ENCODE measurements around the gene LMAN1L. TPM values are rescaled to one million over a fixed set of nuclear protein-coding genes. Genes with fewer than 3 reads are reported as not detected.
A peak's percentile ranks its signal among the peaks of the same experiment; 100 is the strongest.

The LMAN1L gene
- total RNA-seq, 1 experiment from 2014 or later, result not detected

DNA sequence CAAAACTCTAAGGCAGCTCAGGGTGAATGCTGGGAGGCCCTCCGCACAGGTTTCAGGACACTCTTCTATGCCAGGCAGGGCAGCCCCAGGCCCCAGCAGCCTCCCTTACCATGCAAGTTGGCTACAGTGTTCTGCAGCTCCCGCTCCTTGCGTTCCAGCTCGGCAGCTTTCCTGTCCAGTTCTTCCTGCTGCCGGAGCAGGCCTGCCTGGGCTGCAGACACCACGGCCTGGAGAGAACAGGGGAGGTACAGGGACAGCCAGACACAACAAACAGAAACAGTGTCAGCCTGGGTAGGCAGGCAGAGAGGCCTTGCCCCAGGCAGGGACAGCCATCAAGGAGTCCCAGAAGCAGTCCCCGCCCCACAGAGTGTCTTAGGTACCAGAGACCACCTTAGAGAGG is 39.3 kb downstream of the LMAN1L start:
- H3K9me3 ChIP-seq, result no peaks in the 10 kb centered on the region
- no peak for DNase-seq
- no peak overlapping the region for H3K4me3 ChIP-seq
- H3K36me3 ChIP-seq, result peaks cover 58% of the 10 kb centered on the region
- no peaks in the 10 kb centered on the region for H3K27me3 ChIP-seq

DNA sequence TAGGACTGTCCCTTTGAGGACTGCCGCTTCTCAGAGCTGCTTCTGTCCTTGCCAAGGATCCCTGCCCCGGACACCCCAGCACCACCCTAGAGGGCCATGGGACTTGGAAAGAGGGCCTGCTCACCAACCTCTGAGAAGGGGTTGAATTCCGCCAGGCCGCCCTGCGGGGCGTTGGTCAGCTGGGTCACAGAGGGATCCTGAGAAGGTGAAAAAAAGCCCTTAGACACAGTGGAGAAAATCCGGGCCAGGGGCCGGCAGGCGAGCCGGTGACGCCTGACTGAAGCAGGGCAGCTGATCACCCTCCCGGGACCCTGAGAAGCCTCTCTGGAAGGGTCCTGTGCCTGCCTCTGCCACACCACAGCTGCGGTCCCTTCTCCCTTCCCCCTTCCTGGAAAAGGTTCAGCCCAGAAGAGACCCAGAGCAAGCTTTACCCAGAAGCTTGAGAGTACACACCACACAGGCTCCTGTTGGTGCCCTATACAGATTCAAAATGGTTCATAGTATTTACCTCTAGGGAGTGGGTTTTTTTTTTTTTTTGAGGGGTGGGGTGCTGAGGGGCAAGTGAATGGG is 41.9 kb downstream of the LMAN1L start:
- Histone ChIP-seq H3K4me3 (no peak overlapping the region), H3K36me3 (peaks cover 40% of the 10 kb centered on the region), H3K9me3 (no peaks in the 10 kb centered on the region), H3K27me3 (no peaks in the 10 kb centered on the region)
- DNase-seq, result no peak

DNA sequence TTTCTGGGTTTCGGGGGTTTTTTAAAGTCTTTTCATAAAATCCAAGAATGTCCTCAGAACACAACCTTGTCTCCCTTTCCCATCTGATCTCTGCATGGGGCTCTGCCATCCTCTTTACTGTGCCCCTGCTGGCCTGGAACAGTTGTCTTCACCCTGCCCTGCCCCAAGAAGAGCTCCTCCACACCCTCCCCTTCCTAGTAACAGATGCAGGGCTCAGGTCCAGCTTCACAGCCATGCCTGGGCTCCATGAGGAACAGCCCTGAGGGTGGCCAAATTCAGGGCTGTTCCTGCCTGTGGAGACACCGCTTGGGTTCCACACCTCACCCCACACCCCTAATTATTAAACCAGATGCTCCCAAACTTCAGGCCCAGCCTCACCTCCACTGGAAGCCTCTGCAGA is 43.2 kb downstream of the LMAN1L start:
- Histone ChIP-seq H3K27me3 (no peaks in the 10 kb centered on the region), H3K4me3 (no peak overlapping the region), H3K36me3 (peaks cover 27% of the 10 kb centered on the region), H3K9me3 (no peaks in the 10 kb centered on the region)
- DNase-seq, result no peak

DNA sequence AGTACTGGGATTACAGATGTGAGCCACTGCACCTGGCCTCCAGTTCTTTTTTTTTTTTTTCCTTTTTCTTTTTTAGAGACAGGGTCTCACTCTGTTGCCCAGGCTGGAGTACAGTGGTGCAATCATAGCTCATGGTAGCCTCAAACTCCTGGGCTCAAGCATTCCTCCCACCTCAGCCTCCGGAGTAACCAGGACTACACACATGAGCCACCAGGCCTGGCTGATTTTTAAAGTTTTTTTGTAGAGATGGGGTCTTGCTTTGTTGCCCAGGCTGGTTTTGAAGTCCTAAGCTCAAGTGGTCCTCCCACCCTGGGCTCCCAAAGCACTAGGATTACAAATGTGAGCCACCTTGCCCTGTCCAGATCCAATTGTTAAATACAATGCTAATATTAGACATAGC is 43.9 kb downstream of the LMAN1L start:
- H3K36me3 ChIP-seq, result peaks cover 20% of the 10 kb centered on the region
- H3K27me3 ChIP-seq, result no peaks in the 10 kb centered on the region
- H3K9me3 ChIP-seq, result no peaks in the 10 kb centered on the region
- no peak for DNase-seq
- H3K4me3 ChIP-seq, result no peak overlapping the region

DNA sequence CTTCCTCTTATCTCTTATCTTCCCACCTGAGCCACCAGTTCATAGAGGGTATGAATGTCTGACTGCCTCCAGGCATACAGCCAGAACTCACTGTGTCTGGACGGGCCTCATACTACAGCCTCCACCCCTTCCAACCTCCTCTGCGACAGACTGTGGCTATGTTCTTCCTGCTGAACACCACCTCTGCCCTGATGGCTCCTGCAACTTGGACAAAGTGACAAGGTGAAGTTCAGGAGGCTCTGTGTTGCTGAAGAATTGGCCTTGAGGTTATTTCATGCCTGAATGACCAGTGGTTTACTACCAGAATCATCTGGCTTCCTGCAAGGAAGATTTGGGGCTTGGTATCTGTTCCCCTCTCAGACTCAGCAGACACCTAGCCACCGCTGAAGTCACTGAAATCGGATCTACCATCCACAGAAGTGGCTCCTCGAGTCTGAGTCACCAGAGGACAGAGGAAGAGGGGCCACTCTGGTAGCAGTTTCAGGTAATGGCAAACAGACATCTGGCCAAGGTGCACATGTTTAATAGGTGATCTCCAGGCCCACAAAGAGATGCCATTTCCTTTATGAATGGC is 44.5 kb downstream of the LMAN1L start:
- H3K9me3 ChIP-seq, result no peaks in the 10 kb centered on the region
- H3K27me3 ChIP-seq, result no peaks in the 10 kb centered on the region
- peaks cover 15% of the 10 kb centered on the region for H3K36me3 ChIP-seq
- no peak for DNase-seq
- H3K4me3 ChIP-seq, result no peak overlapping the region

DNA sequence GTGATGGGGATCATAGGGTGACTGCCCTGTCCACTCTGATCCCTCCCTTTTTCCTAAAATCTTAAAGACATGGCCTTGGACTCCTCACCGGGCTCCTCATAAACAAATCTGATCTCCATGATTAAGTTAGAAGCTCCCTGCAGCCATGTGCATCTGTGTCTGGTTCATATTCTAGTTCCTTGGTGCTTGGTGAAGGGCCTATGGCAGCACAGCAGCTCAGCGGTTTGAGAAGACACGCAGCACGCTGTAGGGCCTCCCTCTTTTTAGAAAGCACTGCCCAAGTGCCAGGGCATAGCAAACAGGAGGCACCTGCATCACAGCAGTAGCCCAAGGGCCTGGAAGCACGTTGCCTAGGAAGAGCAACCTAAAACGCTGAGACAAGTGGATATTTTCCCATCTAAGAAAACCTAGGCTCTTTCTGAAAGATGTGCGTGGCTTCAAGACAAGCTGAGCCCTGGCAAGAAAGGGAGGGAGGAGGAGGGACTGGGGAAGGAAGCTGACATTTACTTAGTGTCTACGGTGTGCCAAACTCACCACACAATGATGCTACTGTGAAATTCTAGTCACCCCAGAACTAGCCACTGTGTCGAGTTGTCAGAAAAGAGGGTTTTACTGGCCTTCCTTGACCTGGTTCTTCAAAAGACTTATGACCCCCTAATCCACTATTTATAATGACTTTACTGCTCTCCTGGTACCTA is 45.2 kb downstream of the LMAN1L start:
- H3K36me3 ChIP-seq, result peaks cover 13% of the 10 kb centered on the region
- no peak for DNase-seq
- no peak overlapping the region for H3K4me3 ChIP-seq
- no peaks in the 10 kb centered on the region for H3K27me3 ChIP-seq
- no peaks in the 10 kb centered on the region for H3K9me3 ChIP-seq

DNA sequence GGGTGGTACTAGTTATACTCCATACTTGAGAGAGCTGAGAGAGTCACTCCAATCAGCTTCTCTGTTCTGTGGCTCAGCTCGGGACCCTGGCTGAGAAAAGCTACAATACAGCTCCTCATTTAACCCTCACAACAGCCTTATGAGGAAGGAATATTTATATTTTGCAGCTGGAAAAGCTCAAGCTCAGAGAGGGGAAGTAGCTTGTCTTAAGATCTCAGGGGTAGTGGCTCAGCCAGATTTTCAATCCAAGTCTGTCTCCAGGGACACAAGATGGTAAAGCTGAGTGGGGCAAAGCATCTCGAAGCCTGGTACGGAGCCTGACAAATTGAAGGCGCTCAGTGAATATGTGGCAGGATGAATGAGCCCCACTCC is 45.7 kb downstream of the LMAN1L start:
- Histone ChIP-seq H3K4me3 (no peak overlapping the region), H3K9me3 (no peaks in the 10 kb centered on the region), H3K36me3 (peaks cover 7% of the 10 kb centered on the region), H3K27me3 (no peaks in the 10 kb centered on the region)
- DNase-seq, result no peak

DNA sequence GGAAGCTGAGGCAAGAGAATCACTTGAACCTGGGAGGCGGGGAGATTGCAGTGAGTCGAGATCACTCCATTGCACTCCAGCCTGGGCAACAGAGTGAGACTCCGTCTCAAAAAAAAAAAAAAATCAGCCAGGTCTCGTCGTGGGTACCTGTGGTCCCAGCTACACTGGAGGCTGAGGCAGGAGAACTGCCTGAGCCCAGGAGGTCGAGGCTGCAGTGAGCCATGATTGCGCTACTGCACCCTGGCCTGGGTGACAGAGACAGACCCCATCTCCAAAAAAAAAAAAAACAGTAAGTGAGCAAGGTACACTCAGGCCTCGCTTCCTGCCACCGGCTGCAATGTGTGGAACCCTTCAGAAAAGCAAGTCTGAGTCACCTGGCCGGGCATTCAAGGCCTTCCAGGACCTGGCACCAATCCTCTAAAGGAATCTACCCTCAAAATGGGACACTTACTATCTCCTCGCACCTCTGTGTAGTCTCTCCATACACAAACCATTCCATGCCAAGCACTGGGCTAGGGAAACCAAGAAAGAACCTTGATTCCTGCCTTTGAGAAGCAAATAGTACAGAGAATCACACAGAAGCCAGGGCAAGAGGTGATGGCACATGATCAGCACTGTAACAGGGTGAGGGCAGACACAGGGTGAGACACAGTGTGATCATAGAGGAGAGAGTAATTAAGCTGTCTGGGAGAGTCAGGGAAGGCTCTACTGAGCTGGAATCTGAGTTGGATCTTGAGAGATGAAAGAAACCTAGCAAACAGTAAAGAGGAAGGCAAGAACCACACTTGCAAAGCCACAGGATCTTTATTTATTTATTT is 50.8 kb downstream of the LMAN1L start:
- peak; percentile 70 for DNase-seq
- peaks cover 12% of the 10 kb centered on the region for H3K36me3 ChIP-seq
- no peaks in the 10 kb centered on the region for H3K27me3 ChIP-seq
- H3K9me3 ChIP-seq, result no peaks in the 10 kb centered on the region
- H3K4me3 ChIP-seq, result no peak overlapping the region

DNA sequence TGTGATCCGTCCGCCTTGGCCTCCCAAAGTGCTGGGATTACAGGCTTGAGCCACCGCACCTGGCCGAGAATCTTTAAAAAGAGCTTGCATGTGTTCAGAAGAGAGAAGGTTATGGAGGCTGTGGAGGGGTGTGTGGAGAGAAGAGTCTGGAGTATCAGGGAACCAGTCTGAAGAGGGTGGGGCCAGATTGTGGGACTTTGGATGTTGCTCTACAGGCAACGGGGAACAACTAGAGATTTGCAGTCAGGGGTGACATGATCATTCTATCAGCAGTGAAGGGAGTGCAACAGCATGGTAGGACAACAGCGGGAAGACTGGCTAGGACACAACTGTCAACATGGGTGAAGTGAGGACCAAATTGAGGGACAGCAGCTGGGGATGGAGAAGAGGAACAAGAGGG is 51.7 kb downstream of the LMAN1L start:
- no peaks in the 10 kb centered on the region for H3K27me3 ChIP-seq
- peaks cover 15% of the 10 kb centered on the region for H3K36me3 ChIP-seq

DNA sequence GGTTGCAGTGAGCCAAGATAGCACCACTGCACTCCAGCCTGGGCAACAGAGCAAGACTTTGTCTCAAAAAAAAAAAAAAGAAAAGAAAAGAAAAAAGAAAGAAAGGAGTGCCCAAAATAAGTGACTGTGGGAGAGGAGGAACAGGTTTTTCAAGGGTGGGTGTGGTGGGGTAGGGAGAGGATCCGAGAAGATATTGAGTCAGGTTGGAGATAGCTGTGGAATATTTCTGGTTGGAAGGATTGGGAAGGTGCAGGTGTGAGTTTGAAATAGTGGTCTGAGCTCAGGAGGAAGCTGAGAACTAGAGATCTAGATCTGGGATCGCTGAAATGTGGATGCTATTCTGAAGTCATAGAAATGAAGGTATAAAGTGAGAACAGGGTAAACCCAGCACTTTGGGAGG is 52.7 kb downstream of the LMAN1L start:
- DNase-seq, result no peak
- peaks cover 15% of the 10 kb centered on the region for H3K36me3 ChIP-seq
- no peaks in the 10 kb centered on the region for H3K27me3 ChIP-seq
- no peak overlapping the region for H3K4me3 ChIP-seq
- H3K9me3 ChIP-seq, result no peaks in the 10 kb centered on the region

More for the DNA sequence above, 51.7 kb downstream of the LMAN1L start:
- no peak for DNase-seq
- Histone ChIP-seq H3K9me3 (no peaks in the 10 kb centered on the region), H3K4me3 (no peak overlapping the region)

DNA sequence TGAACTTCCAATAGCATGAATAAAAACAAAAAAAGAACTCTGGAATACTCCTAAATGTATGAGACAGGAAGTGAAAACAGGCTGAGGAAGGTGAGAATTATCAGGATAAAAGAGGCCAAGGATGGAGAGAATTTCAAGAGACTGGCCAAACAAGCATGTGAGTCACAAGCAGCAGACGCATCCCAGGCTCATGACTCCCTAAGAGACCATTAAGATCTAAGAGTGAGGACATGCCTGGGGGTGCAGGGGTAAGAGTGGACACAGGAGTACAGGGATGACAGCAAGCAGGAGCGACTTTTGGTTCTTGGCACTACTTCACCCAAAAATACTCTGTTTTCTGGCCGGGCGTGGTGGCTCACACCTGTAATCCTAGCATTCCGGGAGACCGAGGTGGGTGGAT is 53.5 kb downstream of the LMAN1L start:
- DNase-seq, result peak; percentile 58
- Histone ChIP-seq H3K36me3 (peaks cover 15% of the 10 kb centered on the region), H3K27me3 (no peaks in the 10 kb centered on the region)

DNA sequence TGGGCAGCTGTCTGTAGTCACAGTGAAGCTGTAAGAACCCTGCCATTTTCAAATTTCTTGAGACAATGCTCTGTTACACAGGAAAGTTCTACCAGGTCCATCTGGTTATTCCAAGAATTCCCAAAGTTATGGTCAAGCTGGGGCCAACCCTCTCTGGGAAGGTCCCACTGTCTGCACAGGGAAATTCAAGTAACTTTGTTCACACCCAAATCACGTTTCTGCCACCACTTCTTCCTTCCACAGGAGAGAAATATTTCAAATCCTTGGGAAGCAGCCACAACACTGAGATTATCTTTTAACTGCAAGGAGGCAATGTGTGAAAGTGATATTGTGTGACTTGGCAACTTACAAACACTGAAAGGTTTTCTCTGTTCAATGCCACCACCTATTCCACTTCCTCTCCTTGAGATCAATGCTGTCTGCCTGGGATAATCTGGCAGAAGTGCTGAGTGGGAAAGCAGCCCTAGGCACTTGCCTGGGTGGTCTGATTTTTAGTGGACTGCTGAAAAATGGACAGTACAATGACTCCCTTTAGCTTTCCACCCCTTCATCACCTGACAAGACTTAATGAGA is 54.9 kb downstream of the LMAN1L start:
- Histone ChIP-seq H3K27me3 (no peaks in the 10 kb centered on the region), H3K36me3 (peaks cover 22% of the 10 kb centered on the region), H3K9me3 (no peaks in the 10 kb centered on the region), H3K4me3 (no peak overlapping the region)
- no peak for DNase-seq

More for the DNA sequence above, 53.5 kb downstream of the LMAN1L start:
- Histone ChIP-seq H3K4me3 (no peak overlapping the region), H3K9me3 (no peaks in the 10 kb centered on the region)

GRCh38 chr15:74868059-74868458 is 55.4 kb downstream of the LMAN1L start:
- no peak for DNase-seq
- H3K4me3 ChIP-seq, result no peak overlapping the region
- peaks cover 24% of the 10 kb centered on the region for H3K36me3 ChIP-seq
- H3K9me3 ChIP-seq, result no peaks in the 10 kb centered on the region
- H3K27me3 ChIP-seq, result no peaks in the 10 kb centered on the region

GRCh38 chr15:74869372-74869725 is 56.7 kb downstream of the LMAN1L start:
- peaks cover 21% of the 10 kb centered on the region for H3K36me3 ChIP-seq
- H3K4me3 ChIP-seq, result no peak overlapping the region
- no peak for DNase-seq
- no peaks in the 10 kb centered on the region for H3K27me3 ChIP-seq
- no peaks in the 10 kb centered on the region for H3K9me3 ChIP-seq

GRCh38 chr15:74869726-74870407 is 57.2 kb downstream of the LMAN1L start:
- no peak overlapping the region for H3K4me3 ChIP-seq
- peaks cover 18% of the 10 kb centered on the region for H3K36me3 ChIP-seq
- DNase-seq, result peak; percentile 28

GRCh38 chr15:74870436-74871215 is 58.0 kb downstream of the LMAN1L start:
- DNase-seq, result no peak
- Histone ChIP-seq H3K27me3 (no peaks in the 10 kb centered on the region), H3K36me3 (peaks cover 18% of the 10 kb centered on the region), H3K4me3 (no peak overlapping the region), H3K9me3 (no peaks in the 10 kb centered on the region)

More at GRCh38 chr15:74869726-74870407, 57.2 kb downstream of the LMAN1L start:
- H3K9me3 ChIP-seq, result no peaks in the 10 kb centered on the region
- no peaks in the 10 kb centered on the region for H3K27me3 ChIP-seq
